Measurements from ENCODE around the gene RHOF.
"Not testable (repeated sequence)": the region's sequence is repeated elsewhere in the genome, so short reads cannot be mapped to it uniquely, and the experiment has no call there.

Gene RHOF

GRCh38 chr12:121767525-121768016, 25.9 kb downstream of the RHOF start:
- DNase-seq (ENCODE audit: extremely low spot score), result no peak

GRCh38 chr12:121766290-121767039, 27.0 kb downstream of the RHOF start:
- POLR2A ChIA-PET, result interaction anchor here (0.6 to 1.0 kb wide), 2 partner anchors 54 to 213 kb away, joined by 3 read pairs; partner anchors contain the start of gene TMEM120B
- TF ChIP-seq CTBP1 (IDR thresholded peaks at IDR 0.05; ENCODE audit: borderline replicate concordance), result no peak
- no peak for TF ChIP-seq SP1 (IDR thresholded peaks at IDR 0.05)
- no peak for TF ChIP-seq LEF1 (IDR thresholded peaks at IDR 0.05; ENCODE audit: borderline replicate concordance)
- no peak for TF ChIP-seq SUZ12 (IDR thresholded peaks at IDR 0.05)
- no peak for TF ChIP-seq FOXA1 (IDR thresholded peaks at IDR 0.05)
- TF ChIP-seq ELF4 (IDR thresholded peaks at IDR 0.05), result no peak
- no peak for TF ChIP-seq TARDBP (IDR thresholded peaks at IDR 0.05)
- no peak for TF ChIP-seq NFRKB (IDR thresholded peaks at IDR 0.05)
- no peak for TF ChIP-seq ZNF384 (IDR thresholded peaks at IDR 0.05)
- TF ChIP-seq FOXM1 (IDR thresholded peaks at IDR 0.05; ENCODE audit: borderline replicate concordance), result no peak
- TF ChIP-seq L3MBTL2 (conservative IDR thresholded peaks at IDR 0.05), result no peak
- TF ChIP-seq HDGF (IDR thresholded peaks at IDR 0.05; ENCODE audit: borderline replicate concordance), result no peak
- no peak for TF ChIP-seq FOXK2 (IDR thresholded peaks at IDR 0.05)
- TF ChIP-seq, protein P1, sequence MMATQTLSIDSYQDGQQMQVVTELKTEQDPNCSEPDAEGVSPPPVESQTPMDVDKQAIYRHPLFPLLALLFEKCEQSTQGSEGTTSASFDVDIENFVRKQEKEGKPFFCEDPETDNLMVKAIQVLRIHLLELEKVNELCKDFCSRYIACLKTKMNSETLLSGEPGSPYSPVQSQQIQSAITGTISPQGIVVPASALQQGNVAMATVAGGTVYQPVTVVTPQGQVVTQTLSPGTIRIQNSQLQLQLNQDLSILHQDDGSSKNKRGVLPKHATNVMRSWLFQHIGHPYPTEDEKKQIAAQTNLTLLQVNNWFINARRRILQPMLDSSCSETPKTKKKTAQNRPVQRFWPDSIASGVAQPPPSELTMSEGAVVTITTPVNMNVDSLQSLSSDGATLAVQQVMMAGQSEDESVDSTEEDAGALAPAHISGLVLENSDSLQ (IDR thresholded peaks at IDR 0.05), result no peak
- no peak for TF ChIP-seq ARNT (IDR thresholded peaks at IDR 0.05)
- CTCF ChIA-PET, result interaction anchor here (0.8 kb wide), 2 partner anchors 28 to 53 kb away, joined by 3 to 4 read pairs; no protein-coding TSS in a partner anchor
- no peak for DNase-seq (ENCODE audit: extremely low spot score)

More at GRCh38 chr12:121767525-121768016, 25.9 kb downstream of the RHOF start:
- ChIA-PET CTCF (interaction anchor here (0.6 kb wide), 2 partner anchors 27 to 143 kb away, joined by 3 read pairs; no protein-coding TSS in a partner anchor), POLR2A (interaction anchor here (0.6 to 1.5 kb wide), 3 partner anchors 55 to 214 kb away, joined by 3 read pairs; partner anchors contain the start of gene TMEM120B)
- TF ChIP-seq LEF1 (IDR thresholded peaks at IDR 0.05; ENCODE audit: borderline replicate concordance), result no peak
- TF ChIP-seq L3MBTL2 (conservative IDR thresholded peaks at IDR 0.05), result no peak
- no peak for TF ChIP-seq CTBP1 (IDR thresholded peaks at IDR 0.05; ENCODE audit: borderline replicate concordance)
- no peak for TF ChIP-seq TARDBP (IDR thresholded peaks at IDR 0.05)
- no peak for TF ChIP-seq NFRKB (IDR thresholded peaks at IDR 0.05)
- TF ChIP-seq SP1 (IDR thresholded peaks at IDR 0.05), result no peak
- TF ChIP-seq FOXM1 (IDR thresholded peaks at IDR 0.05; ENCODE audit: borderline replicate concordance), result no peak
- no peak for TF ChIP-seq FOXK2 (IDR thresholded peaks at IDR 0.05)
- TF ChIP-seq ELF4 (IDR thresholded peaks at IDR 0.05), result no peak
- TF ChIP-seq SUZ12 (IDR thresholded peaks at IDR 0.05), result no peak
- no peak for TF ChIP-seq BHLHE40 (IDR thresholded peaks at IDR 0.05; ENCODE audit: borderline replicate concordance)
- no peak for TF ChIP-seq ZNF384 (IDR thresholded peaks at IDR 0.05)
- no peak for TF ChIP-seq ARNT (IDR thresholded peaks at IDR 0.05)
- TF ChIP-seq, protein P1 (IDR thresholded peaks at IDR 0.05), result no peak
- no peak for TF ChIP-seq FOXA1 (IDR thresholded peaks at IDR 0.05)
- no peak for TF ChIP-seq HDGF (IDR thresholded peaks at IDR 0.05; ENCODE audit: borderline replicate concordance)

GRCh38 chr12:121765573-121765972, 27.9 kb downstream of the RHOF start:
- TF ChIP-seq FOXA1 (IDR thresholded peaks at IDR 0.05), result no peak
- no peak for TF ChIP-seq NFRKB (IDR thresholded peaks at IDR 0.05)
- no peak for TF ChIP-seq BHLHE40 (IDR thresholded peaks at IDR 0.05; ENCODE audit: borderline replicate concordance)
- CTCF ChIA-PET, result interaction anchor here (0.8 kb wide), 1 partner anchor 29 kb away, joined by 3 read pairs; no protein-coding TSS in a partner anchor
- POLR2A ChIA-PET, result interaction anchor here (0.8 kb wide), 1 partner anchor 52 kb away, joined by 3 read pairs; no protein-coding TSS in a partner anchor
- DNase-seq (ENCODE audit: extremely low spot score), result no peak

- TF ChIP-seq ARNT (IDR thresholded peaks at IDR 0.05) (no peak), LEF1 (IDR thresholded peaks at IDR 0.05; ENCODE audit: borderline replicate concordance) (no peak), L3MBTL2 (conservative IDR thresholded peaks at IDR 0.05) (no peak), TARDBP (IDR thresholded peaks at IDR 0.05) (no peak), NFRKB (IDR thresholded peaks at IDR 0.05) (no peak), FOXA1 (IDR thresholded peaks at IDR 0.05) (no peak), BHLHE40 (IDR thresholded peaks at IDR 0.05; ENCODE audit: borderline replicate concordance) (no peak), CTBP1 (IDR thresholded peaks at IDR 0.05; ENCODE audit: borderline replicate concordance) (no peak), SP1 (IDR thresholded peaks at IDR 0.05) (no peak), SUZ12 (IDR thresholded peaks at IDR 0.05) (no peak), FOXK2 (IDR thresholded peaks at IDR 0.05) (no peak), ZNF384 (IDR thresholded peaks at IDR 0.05) (no peak), FOXM1 (IDR thresholded peaks at IDR 0.05; ENCODE audit: borderline replicate concordance) (no peak), HDGF (IDR thresholded peaks at IDR 0.05; ENCODE audit: borderline replicate concordance) (no peak), ELF4 (IDR thresholded peaks at IDR 0.05) (no peak)
- TF ChIP-seq, protein P1 (IDR thresholded peaks at IDR 0.05), result no peak
- no peak for DNase-seq (ENCODE audit: extremely low spot score)
- ChIA-PET POLR2A (no interaction called here), CTCF (no interaction called here)
Observed at GRCh38 chr12:121764808-121765207, 28.7 kb downstream of the RHOF start.

DNA sequence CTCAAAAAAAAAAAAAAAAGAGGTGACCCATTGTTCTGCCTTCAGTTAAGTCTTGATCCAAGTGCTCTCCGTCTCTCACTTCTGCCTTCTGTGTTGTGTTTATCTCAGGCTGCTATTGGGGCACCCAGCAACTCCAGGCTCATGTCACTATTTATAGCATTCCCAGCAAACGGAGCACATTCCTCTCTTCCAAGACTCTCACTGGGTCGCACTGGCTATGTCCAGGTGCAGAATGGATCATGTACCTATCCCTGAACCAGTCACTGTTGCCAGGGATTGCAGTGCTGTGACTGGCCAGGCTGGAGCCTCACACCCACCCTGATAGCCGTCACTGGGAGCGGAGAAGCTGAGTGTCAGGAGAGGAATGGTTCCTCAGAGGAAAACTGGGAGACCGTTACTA, 31.2 kb downstream of the RHOF start:
- CTCF ChIA-PET, result no interaction called here
- TF ChIP-seq LEF1 (IDR thresholded peaks at IDR 0.05; ENCODE audit: borderline replicate concordance), result no peak
- TF ChIP-seq ARNT (IDR thresholded peaks at IDR 0.05), result no peak
- no peak for DNase-seq (ENCODE audit: extremely low spot score)
- POLR2A ChIA-PET, result no interaction called here

DNA sequence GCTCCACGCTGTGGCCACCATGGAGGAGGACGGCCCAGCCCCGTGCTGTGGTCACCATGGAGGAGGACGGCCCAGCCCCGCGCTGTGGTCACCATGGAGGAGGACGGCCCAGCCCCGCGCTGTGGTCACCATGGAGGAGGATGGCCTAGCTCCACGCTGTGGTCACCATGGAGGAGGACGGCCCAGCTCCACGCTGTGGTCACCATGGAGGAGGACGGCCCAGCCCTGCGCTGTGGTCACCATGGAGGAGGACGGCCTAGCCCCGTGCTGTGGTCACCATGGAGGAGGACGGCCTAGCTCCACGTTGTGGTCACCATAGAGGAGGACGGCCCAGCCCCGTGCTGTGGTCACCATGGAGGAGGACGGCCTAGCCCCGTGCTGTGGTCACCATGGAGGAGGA, 35.0 kb downstream of the RHOF start:
- DNase-seq (ENCODE audit: extremely low spot score); POLR2A ChIA-PET: not testable (repeated sequence)
- CTCF ChIA-PET, result interaction anchor here (1.0 kb wide), 1 partner anchor 35 kb away, joined by 3 read pairs; the partner anchor contains the start of gene RHOF
